ENCODE measurements around the gene IRF2BPL.

The IRF2BPL gene

DNA sequence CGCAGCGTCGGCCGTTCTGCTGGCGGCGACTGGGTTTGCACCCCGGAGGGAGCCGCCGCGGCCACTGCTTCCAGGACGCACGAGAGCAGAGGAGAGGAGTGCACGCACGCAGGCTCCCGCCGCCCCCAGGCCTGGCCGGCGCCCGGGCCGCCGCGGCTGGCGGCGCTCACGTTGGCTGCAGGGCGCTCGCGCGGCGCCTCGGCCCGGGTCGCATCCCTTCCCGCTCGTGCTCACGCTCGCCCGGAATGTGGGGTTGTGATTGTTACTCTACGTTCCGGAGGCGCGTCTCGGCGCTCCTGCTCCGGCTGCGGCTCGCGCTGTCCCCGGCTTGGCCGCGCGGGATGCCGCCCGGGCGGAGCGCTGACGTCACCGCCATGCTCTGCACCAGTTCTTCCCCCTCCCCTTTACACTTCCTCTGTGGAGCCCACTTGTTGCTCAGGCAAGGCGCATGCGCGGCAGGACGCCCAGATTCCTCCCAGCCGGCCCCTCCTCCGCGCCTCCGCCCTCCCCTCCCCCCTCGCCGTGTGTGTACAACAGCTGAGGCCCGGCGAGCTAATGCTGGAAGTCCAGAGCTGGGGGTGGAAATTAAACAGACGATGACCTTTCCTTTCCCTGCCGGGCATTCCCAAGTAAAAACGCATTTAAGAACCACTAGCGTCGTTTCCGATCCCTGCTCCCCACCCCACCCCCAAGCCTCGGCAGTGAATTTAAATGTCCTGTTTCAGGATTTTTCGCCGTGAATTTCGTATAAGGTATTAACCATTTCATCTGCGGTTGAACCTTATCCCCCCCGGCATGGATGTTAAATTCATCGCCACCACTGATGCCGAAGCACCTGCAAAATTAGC, at the start of gene IRF2BPL:
Gene IRF2BPL, minus strand, starts transcription at position 325 of the 848 bp plus-strand sequence. CDS start 916 bp downstream, outside the sequence.
- DNase-seq: peak; percentile 93

DNA sequence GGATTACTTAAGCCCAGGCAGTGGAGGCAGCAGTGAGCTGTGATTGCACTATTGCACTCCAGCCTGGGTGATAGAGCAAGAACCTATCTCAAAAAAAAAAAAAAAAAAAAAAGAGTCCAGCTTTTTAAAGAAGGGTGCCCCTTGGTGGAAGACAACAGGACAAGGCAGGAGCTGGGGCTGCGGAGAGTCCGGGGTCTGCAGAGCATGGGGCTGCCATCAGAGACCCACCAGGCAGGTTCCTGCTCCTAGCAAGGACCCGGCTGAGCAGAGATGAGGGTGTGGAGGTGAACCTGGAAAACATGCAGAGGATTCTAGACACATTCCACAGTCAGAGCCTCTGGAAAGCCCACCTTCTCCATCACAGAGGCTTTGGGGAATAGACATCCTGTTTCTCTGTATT, 48.5 kb upstream of the IRF2BPL start:
- DNase-seq: no peak

DNA sequence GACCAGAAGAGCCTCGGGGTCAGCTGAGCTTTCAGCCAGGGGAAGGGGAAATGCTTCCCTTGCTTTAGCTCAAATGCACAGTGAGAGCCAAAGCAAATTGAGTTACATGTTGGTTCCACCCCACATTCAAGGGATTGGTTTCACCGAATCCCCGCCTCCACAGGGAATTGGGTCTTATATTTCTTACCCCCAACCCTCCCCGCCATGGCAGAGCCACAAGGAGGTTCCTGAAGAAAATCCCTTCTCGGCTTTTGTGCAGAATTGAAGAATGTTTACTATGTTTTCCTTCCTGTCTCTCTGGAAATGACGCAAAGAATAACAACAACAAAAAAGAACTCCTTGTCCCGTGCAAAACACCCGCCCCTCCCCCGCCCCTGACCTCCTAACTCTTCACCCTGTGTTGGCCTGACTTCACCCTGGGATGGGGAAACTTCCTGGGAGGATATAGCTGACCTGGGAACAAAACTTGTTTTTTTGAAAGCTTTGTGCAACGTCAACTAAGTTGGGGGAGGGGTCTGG, 47.7 kb upstream of the IRF2BPL start:
- DNase-seq: no peak

DNA sequence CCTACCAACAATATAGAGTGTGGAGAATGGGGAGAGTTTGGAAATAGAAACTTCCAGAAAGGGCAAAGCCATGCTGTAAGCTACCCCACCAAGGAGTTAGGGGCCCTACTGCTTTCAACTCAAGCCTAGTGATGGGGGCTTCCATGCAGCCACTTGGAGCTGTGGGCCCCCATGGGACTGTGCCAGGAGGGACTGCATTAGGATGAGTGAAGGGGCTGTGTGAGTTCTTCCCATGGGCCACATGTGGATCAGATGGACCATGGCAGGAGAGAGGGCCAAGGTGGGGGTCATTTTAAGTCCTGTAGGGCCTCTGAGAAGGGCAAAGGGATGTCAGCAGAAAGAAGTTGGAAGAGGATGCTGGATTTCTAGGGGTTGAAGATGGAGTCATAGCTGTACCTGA, 46.5 kb upstream of the IRF2BPL start:
- no peak for DNase-seq

DNA sequence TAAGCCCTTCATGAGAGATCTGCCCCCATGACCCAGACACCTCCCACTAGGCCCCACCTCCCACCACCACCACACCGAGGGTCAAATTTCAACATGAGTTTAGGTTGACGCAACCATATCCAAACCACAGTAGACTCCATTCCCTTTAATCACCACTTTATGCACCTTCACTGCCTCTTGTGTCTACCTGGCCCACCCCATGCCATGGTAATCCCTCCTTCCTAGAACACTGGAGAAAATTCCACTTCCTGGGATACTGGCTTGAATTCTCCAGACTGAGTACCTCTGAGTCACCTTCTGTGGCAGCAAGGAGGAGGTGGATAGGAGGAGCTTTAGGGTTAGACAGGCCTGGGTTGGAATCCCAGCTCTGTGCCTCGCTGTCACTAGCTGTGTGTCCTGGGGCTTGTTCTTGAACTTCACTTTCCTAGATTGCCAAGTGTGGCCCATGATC, 43.5 kb upstream of the IRF2BPL start:
- no peak for DNase-seq

DNA sequence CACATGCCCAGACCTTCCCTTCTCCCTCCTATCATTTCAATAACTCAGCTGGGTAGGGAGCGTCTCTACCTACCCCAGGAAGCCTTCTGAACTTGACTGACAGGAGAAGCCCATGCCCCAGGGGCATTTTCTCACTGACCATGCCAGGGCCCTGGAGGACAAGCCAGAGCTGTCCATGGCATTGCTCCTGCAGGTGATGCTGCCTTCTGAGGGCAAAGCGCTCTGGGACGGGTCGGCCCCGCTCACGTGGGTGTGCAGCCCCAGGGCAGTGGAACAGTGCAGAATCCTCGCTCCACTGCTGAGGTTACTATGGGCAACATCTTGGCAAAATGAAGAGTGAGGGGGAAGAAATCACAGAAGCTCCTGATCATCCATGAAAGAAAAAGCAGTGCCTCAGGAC, 41.0 kb upstream of the IRF2BPL start:
- DNase-seq: no peak

DNA sequence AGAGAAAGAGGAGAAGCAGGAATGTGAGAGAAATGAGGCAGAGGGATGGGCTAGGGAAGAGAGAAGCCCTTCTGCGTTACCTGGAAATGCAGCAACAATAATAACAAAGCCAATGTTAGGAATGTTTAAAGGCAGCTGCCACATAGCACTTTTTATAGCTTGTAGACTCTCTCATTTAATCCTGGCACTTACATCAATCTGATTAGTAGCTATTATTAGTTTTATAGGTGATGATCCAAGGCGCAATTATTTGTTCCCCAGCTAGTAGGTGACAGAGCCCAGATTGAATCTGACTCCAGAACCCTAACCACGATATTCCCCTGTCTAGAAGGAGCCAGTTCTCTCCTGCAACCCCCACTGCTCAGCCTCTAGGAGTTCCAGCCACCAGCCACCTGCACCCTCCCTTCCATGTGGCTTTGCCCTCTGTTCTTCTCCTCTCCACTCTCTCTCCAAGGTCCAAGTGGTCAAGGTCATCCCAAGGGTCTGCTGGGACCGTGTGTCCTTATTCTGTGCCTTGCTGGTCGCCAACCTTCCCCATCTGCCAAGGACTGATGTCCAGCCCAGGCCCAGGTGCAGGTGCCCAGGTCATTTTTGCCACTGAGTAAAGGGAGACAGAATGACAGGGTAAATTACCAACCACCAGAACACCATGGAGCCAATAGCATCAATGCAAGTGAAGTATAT, 40.2 kb upstream of the IRF2BPL start:
- DNase-seq: no peak

DNA sequence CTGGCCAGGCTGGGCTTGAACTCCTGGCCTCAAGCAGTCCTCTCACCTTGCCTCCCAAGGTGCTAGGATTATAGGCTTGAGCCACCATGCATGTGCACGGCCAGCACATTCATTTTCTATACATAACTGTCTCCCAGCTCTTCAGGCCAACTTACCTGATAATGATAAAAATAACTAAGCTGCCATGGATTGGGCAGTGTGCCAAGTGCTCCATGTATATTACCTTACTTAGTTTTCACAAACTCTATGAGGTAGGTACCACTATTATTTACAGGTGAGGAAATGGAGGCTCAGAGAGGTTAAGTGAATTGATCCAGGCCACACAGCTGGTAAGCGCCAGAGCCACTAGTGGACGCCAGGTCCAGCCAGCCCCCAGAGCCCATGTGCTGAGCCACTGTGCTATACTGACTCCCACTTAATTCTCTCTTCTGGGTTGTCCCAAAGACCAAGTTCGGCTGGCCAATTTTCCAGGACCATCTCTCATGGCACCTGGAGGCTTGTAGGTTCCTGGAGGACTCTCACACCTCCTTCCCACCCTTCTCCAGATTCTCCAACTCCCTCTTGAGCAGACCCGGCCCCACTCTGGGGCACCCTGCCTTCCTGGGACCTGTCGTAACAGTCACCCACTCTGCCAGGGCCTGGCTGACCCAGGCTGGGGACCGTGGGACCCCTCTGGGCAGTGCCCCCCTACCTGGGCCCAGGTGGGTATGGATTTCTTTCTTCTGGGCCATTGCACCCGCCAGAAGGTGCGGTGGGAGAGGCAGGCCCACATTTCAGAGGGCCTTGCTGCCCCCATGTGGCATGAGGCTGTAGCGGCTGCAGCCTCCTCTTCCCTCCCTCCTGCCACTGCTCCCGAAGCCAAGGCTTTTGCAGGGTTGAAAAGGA, 39.4 kb upstream of the IRF2BPL start:
- peak; percentile 64 for DNase-seq

DNA sequence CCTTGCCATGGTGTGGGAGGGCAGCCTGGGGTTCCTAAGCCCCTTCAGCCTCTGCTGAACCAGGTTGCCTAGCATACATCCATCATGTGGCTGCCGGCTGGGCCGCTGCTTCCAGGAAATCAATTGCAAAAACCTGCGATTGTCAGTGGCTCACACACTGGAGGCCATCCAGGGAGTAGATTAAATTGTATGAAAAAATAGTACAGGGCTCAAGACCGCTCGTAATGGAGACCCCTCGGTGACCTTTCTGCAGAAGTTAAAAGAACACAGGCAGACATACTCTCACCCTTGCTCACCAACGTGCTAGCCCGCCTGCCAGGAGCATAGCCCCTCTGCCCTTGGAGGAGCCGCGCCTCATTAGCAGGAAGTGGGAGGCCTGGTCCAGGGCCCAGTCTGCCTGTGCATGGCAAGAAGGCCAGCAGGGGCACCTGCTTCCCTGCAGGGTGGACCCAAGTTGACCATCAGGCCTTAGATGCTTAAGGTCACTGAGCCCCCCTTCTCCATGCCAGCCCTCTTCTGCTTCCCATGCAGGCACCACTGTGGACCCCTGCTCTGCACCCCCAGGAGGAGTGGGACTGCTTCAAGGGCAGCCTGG, 38.2 kb upstream of the IRF2BPL start:
- no peak for DNase-seq

DNA sequence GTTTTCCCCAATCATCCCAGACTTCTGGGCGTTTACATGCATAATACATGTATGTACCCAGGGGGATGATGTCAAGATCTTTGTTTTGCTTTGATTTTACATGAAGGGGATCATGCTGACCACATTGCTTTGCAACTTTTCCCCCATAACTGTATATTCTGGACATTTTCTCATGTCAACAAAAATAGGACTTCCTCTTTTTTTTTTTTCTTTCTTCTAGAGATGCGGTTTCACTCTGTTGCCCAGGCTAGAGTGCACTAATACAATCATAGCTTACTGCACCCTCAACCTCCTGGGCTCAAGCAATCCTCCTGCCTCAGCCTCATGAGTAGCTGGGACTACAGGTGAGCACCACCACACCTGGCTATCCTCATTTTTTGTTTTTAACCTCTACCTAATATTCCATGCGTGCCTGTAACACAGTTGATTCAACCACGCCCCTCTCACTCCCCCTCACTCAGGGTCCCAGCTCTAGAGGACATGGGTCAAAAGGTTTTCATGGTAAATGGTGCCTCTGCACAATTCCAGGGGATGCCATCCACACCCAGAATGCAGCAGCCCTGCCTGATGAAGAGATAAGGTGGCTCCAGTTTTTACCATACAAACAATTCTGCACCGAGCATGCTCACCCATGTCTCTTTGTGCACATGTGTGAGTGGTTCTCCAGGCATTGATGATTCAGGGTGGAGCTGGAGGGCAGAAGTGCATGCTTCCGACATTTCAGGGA, 37.5 kb upstream of the IRF2BPL start:
- DNase-seq: no peak

DNA sequence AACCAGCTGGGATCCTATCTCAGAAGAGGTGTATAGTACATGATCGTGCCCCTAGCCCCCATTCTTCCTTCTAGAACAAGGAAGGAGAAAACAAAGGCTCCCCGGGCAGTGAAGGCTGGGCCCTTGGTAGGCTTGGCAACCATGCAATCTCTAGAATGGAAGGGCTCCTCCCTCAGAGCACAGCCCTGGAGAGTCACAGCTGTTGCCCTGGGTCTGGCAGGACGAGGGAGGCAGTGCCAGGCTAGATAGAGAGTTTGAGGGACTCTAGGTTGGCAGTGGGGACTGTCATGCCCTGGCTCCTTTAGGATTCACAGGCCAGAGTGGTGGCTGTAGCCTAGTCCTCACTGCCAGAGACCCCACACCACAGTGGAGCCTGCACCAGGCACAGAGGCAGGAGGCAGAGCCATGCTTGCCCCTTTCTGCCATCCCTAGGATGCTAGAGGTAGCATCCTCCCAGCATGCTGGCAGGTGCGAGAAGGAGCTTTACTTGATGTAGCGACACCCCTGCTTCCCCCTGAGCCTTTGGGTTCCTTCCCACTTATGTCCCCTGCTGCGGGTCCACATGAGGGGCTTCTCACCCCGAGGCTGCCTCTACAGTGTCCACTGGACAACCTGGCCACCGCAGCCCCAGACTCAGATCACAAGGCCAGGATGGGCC, 36.1 kb upstream of the IRF2BPL start:
- DNase-seq: no peak

DNA sequence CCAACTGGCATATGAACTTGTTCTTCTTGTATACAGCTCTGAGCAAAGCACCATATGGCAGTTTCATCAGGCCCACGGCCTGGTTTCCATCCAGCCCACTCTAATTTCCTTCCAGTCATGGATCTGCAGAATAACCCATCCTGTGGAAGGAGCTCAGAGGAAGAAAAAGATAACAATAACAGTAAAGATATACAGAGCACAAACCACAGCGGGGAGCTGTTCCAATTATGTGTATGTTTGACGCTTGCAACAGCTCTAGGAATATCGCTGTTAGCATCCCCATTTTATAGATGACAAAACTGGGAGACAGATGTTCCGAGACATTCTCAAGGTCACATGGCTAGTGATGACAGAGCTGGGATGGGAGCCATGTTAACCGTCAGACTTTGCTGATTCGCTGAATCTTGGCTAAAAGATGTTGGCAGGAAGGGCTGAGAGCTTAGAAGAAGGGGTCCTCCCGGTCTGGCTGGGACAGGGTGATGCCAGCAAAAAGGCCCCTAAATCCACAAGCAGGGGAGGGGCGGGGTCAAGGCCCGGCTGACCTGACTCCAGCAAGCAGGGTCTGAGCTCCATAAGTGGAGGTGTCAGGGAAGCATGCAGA, 35.2 kb upstream of the IRF2BPL start:
- no peak for DNase-seq

DNA sequence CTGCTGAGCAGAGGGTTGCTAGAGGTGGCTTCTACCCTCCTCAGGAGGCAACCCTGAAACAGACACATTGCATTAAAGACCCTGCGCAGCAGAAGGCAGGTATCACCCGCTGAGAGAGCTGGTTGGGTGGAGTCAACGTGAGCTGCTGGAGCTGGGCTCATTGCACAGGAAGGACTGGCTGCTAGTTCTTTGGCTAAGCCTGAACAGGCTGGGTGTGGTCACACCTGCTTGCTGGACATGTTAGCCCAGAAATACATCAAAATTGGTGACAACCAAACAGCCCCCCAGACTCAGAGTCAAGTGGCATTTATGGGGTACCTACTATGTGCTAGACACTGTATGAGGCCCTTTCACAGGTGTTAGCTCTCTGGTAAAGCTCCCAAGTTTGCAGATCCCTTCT, 33.8 kb upstream of the IRF2BPL start:
- DNase-seq: no peak

DNA sequence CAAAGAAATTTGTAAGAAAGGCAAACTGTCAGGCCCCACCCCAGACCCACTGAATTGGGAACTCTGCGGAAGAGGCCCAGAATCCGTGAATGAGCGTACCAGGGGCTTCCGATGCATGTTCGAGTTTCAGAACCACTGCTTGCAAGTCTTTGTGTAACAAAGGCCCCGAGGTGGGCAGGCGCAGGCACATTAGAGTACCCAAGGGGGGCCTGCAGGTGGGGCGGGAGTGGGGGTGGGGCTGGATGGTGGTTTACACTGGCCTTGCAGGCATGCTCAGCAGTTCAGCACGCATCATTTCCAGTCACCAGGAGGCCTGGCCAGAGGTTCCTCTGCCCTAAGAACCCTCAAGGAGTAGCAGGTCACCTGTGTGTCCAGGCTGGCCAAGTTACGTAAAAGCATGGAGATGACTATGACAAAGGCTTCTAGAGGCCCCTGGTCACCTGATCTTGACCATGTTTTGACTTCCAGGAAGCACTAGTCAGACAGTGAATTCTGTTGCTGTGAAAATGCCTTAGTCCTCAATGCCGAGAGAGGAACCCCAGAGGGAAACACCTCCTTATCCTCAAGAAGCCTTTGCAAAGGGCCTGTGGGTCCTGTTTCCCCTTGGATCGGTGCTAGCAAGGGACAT, 33.2 kb upstream of the IRF2BPL start:
- no peak for DNase-seq

DNA sequence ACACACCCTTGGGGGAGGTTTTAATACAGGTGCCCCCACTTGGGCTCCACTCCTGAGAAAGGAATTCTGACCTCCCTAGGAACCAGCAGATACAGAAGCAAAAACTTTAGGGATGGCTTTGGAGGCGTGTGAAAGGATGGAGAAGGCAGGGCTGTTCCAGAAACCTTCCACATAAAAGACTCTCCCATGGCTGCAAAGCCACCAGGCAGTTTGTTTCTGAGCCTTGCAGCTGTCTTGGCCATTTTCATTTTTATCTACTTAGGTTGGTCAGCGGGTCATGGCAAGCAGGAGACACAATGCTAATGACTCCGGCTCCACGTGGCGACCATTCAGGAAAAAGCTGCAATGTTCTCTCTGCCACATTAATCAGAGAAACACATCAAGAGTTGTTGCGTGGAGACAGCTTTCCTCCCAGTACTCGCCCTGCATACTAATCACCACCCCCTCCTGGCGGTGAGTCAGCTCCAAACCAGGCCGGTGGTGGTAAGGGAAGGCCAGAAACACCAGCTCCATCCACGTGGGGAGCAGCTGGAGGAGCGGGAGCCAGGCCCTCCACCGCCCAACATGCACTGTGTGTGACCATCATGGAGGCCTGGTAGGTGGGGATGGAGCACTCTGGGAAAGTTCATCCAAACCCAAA, 30.9 kb upstream of the IRF2BPL start:
- DNase-seq: peak; percentile 61

DNA sequence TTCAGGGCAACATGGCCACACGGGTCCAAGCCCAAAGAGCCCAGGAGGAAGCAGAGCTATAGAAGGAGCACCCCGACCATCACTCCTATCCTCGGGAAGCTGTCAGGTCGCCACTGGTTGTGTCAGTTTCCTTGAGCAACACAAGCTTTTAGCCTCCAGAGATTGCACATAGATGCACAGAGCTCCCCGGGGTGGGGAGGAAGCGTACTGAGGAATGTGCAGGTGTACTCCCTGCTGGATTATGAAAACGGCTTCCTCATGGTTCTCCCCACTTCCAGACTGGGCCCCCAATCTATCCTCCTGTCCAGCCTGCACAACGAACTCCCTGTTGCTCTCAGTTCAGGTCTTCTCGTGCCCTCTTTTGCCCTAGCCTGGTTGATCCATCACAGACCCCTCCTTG, 30.3 kb upstream of the IRF2BPL start:
- no peak for DNase-seq

DNA sequence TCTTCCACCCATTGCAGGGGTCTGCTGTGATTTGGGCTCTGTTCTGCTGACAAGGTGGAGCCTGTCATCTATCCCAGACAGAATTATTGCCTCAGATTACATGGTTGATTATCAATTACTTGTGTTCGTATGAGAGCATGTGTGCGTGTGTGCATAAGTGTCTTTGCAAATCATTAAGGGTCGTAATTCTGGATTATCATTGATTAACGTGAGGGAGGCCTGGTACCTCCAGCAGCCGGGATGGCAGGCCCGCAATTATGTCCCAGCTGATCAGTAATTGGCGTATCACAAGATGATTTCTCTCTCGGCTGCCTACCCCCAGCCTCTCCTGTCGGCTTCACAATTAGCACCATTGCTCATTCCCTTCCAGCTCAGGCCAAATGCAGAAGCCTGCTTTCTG, 29.6 kb upstream of the IRF2BPL start:
- no peak for DNase-seq

DNA sequence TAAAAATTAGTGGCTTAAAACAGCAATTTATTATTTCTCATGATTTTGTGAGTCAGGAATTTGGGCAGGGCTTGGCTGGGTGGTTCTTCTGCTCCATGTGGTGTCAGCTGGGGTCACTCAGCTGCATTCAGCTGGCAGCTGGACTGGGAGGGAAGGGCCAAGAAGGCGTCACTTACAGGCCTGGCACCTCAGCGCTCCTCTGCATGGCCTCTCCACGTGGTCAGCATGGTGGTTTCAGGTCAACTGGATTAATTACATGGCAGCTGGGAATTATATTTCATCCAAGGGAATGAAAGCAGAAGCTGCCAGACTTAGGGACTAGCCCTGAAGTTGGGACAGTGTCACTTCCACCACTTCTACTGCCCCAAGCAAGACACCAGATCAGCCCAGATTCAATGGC, 27.5 kb upstream of the IRF2BPL start:
- DNase-seq: no peak

DNA sequence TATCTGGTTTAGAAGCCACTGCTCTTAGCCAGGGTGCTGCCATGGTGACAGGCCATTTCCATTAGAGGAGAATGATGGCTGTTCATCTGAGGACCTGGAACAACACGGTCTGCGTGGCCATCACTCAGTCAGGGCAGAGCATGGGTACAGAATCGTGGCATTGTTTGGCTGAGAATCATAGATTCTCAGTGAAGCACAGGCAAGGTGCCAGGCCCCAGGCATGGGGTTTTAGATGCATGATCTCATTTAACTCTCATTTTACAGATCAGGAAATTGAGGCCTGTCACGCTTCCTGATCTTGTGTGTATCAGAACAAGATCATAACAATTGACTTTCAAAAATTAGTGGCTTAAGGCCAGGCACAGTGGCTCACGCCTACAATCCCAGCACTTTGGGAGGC, 26.8 kb upstream of the IRF2BPL start:
- peak; percentile 25 for DNase-seq
